Right lobe of liver (tissue), 6 donors: ENCODE results near the gene IKBKE. TPM values are rescaled to one million over a fixed set of nuclear protein-coding genes. Genes with fewer than 3 reads are reported as not detected.

Source experiments
- ATAC-seq, 4 donors: fragments of 200-7000 bp; cut with Tn5 transposase; one replicate each; pipeline ENCODE4 v1.9.1; 2020; ENCODE audit warnings: mild to moderate bottlenecking in 4 of 4, moderate library complexity in 4 of 4
- DNase-seq, 3 donors: peaks; one replicate each; pipeline ENCODE4 v3.0.0-alpha.2; 2020
- H3K27ac ChIP-seq, 3 donors: fragments of 200-600 bp; one replicate each; pipeline ENCODE4 v1.8.0; 2022
- H3K27me3 ChIP-seq, 2 donors: fragments of 200-600 bp; one replicate each; pipeline ENCODE4 v1.8.0; 2022
- H3K36me3 ChIP-seq, 4 donors: fragments of 200-600 bp; sonication (generic) in 1 of 4; one replicate each; pipeline versions ENCODE4 v1.5.1 to v1.8.0; 2017 to 2022; ENCODE audit warnings: control low read depth in 1 of 4
- H3K4me1 ChIP-seq, 4 donors: fragments of 200-600 bp; sonication (generic) in 1 of 4; one replicate each; pipeline versions ENCODE4 v1.5.1 to v1.8.0; 2017 to 2022; ENCODE audit warnings: control low read depth in 1 of 4
- H3K4me3 ChIP-seq, 3 donors: fragments of 200-600 bp; one replicate each; pipeline ENCODE4 v1.8.0; 2022
- H3K9me3 ChIP-seq, 4 donors: fragments of 200-600 bp; sonication (generic) in 1 of 4; one replicate each; pipeline versions ENCODE4 v1.5.1 to v1.8.0; 2017 to 2022; ENCODE audit warnings: control low read depth in 1 of 4
- POLR2A ChIP-seq: fragments of 450-650 bp; IDR thresholded peaks from one replicate; pipeline ENCODE4 v1.6.1; 2017; ENCODE audit warnings: antibody characterized with exemption, mild to moderate bottlenecking
- WGBS: methylation state at CpG from one replicate; pipeline ENCODE4 v1.1.6; 2018; ENCODE audit warnings: low coverage, low lambda C conversion rate; ENCODE audit not compliant: insufficient coverage; ENCODE audit errors: missing lambda C conversion rate; 5-methylcytosine and 5-hydroxymethylcytosine counted together
- intact Hi-C, 2 donors: fragments of 100-400 bp; cut with DNase I; formaldehyde crosslinking; loops; one replicate each; pipeline versions ENCODE4 v1.11.2 to v1.14.1; 2022
- total RNA-seq, 6 experiments: library from RNA; depleted of rRNA in 2 of 6; stranded (reverse); fragments of >200 nt in 2 of 6; fragmentation: NEBNext Ultra II Directional in 3 of 6; extraction: Animal tissue kit (Norgen Biotek cat#: 25700) in 3 of 6; gene quantifications; one replicate each; pipeline versions ENCODE4 v1.1.0 to v1.2.4, GENCODE V29; 2016 to 2023
- TF ChIP-seq, protein P1 (sequence below), 4 donors: fragments of 200-600 bp in 3 of 4; fragments of 450-650 bp in 1 of 4; IDR thresholded peaks; one replicate each; pipeline versions ENCODE4 v1.5.1 to v1.8.0; 2016 to 2022; ENCODE audit warnings: antibody characterized with exemption in 4 of 4, mild to moderate bottlenecking in 2 of 4
- donor health status: DM: no; HTN: yes; CAD: no.
- donor health status: DM: no; HTN: no; CAD: no.
- donor health status: DM: no; HTN: no; CAD: no.
- donor health status: DM: no; HTN: yes; CAD: no.
- donor health status: DM: no; HTN: yes; CAD: no.

The IKBKE gene
- total RNA-seq, 6 experiments from 2014 or later: 0.86 to 2.7 (median 1.9) TPM

DNA sequence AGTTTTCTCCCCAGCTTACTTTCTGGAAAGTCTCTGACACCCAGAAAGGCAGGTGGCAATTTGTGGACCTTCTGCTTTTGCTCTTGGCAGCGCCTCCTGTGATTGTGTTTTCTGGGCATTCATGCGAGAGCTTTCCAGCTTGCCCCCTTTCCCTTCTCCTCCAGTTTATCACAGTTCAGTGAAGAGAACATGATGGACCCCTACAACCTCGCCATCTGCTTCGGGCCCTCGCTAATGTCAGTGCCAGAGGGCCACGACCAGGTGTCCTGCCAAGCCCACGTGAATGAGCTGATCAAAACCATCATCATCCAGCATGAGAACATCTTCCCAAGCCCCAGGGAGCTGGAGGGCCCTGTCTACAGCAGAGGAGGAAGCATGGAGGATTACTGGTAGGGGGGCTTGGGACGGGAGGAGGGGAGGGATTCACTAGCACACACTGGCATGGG, 24.3 kb upstream of the IKBKE start:
- ATAC-seq (no peak), DNase-seq (no peak)
- Histone ChIP-seq H3K4me3 (no peak overlapping the region), H3K27me3 (no peaks in the 10 kb centered on the region), H3K9me3 (no peaks in the 10 kb centered on the region), H3K27ac (no peak overlapping the region), H3K4me1 (no peaks in the 10 kb centered on the region), H3K36me3 (peaks cover 0 to 16% (median 6%) of the 10 kb centered on the region in 4 donors)
- WGBS: 98% methylated on average over 5 of the region's 8 CpGs
- intact Hi-C loops: no loop called here
- TF ChIP-seq, protein P1, sequence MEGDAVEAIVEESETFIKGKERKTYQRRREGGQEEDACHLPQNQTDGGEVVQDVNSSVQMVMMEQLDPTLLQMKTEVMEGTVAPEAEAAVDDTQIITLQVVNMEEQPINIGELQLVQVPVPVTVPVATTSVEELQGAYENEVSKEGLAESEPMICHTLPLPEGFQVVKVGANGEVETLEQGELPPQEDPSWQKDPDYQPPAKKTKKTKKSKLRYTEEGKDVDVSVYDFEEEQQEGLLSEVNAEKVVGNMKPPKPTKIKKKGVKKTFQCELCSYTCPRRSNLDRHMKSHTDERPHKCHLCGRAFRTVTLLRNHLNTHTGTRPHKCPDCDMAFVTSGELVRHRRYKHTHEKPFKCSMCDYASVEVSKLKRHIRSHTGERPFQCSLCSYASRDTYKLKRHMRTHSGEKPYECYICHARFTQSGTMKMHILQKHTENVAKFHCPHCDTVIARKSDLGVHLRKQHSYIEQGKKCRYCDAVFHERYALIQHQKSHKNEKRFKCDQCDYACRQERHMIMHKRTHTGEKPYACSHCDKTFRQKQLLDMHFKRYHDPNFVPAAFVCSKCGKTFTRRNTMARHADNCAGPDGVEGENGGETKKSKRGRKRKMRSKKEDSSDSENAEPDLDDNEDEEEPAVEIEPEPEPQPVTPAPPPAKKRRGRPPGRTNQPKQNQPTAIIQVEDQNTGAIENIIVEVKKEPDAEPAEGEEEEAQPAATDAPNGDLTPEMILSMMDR (IDR thresholded peaks at IDR 0.05): no peak
- TF ChIP-seq POLR2A: no peak

DNA sequence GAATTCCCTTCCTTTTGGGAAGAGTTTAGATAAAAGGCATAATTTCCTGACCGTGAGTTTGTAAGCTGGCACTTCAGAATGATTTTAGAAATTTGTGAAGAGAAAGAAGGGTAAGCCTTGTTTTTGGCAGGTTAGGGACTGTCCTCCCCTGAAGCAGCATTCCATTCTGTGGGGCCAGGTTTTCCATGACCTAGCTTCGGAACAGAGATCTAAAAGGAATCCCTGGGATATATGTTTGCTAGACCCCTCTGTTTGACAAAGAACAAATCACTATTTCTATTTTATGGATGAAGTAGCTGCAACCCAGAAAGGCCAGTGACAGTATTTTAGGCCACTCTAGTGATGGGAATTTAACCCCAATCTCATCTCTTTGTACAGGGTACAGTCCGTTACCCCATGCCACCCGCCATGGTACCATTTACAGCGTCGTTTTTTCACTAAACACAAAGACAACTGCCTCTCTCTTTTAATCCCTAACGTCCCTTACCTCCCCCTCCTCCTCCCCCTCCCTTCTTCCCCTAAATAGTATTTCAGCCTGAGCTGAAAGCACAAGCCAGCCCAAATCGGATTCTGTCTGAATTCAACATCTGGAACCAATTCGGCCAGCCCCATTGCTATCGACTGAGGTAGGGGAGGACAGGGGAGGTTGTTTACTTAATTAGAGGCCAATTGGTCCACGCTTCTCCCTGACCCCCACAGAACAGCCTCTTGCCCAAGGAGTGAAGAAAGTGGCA, 23.4 kb upstream of the IKBKE start:
- TF ChIP-seq, protein P1 (IDR thresholded peaks at IDR 0.05): no peak
- no peak for TF ChIP-seq POLR2A
- intact Hi-C loops: no loop called here
- no peak for DNase-seq

DNA sequence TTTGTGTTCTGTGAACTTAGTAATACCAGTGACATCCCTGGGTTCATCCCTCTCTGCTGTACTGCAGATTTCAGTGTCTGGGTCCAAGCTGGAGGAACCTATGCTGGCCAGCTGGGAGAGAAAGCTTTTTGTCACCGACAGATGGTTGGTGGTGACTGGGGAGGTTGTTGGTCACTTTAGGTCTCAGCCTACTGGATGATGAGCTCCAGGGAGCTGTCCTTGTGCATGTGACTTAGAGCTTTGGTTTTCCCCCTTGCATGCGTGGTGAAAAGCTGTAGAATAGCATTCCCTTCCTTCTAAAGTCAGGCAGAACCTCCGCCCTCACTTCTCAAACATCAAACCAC, 22.9 kb upstream of the IKBKE start:
- intact Hi-C loops: no loop called here

More for the DNA sequence above, 23.4 kb upstream of the IKBKE start:
- Histone ChIP-seq H3K27ac (no peak overlapping the region), H3K9me3 (no peaks in the 10 kb centered on the region), H3K36me3 (peaks cover 0 to 11% (median 9%) of the 10 kb centered on the region in 4 donors), H3K27me3 (no peaks in the 10 kb centered on the region), H3K4me3 (no peak overlapping the region), H3K4me1 (no peaks in the 10 kb centered on the region)
- 91% methylated on average over 6 of the region's 11 CpGs for WGBS
- no peak for ATAC-seq

DNA sequence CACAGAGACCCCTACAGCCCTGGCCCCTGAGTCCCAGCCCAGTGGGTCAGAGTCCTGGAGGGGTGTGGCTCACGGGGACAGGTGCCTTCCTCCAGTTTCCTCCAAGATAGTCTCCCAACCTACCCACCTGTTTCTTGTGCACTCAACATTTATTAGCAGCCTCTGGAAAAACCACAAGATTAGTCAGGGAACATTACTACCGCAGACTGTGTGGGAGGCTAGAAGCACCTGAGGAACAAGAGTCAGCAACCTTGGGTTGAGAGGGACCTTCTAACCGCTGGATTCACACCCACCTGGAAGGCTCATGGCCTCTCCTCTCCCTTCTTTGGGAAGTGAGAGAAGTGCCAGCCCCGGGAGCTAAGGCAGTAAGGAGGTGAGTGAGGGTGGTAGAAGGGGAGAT, 22.5 kb upstream of the IKBKE start:
- intact Hi-C loops: no loop called here
- H3K27me3 ChIP-seq: no peaks in the 10 kb centered on the region
- 86% methylated on average over 3 of the region's 4 CpGs for WGBS

More for the DNA sequence above, 22.9 kb upstream of the IKBKE start:
- no peak overlapping the region for H3K4me3 ChIP-seq
- H3K27ac ChIP-seq: no peak overlapping the region
- no peaks in the 10 kb centered on the region for H3K27me3 ChIP-seq
- H3K36me3 ChIP-seq: peaks cover 0 to 10% (median 6%) of the 10 kb centered on the region in 4 donors
- no peak for ATAC-seq
- H3K9me3 ChIP-seq: no peaks in the 10 kb centered on the region
- H3K4me1 ChIP-seq: no peaks in the 10 kb centered on the region
- no peak for TF ChIP-seq POLR2A
- TF ChIP-seq, protein P1 (IDR thresholded peaks at IDR 0.05): no peak
- 100% methylated on average over 1 of the region's 3 CpGs for WGBS
- no peak for DNase-seq

More for the DNA sequence above, 22.5 kb upstream of the IKBKE start:
- DNase-seq (no peak), ATAC-seq (no peak)
- Histone ChIP-seq H3K4me1 (no peaks in the 10 kb centered on the region), H3K36me3 (peaks cover 0 to 10% (median 4%) of the 10 kb centered on the region in 4 donors), H3K4me3 (no peak overlapping the region), H3K27ac (no peak overlapping the region), H3K9me3 (no peaks in the 10 kb centered on the region)
- TF ChIP-seq, protein P1 (IDR thresholded peaks at IDR 0.05): no peak
- TF ChIP-seq POLR2A: no peak
